IMR-90 (cell line): ENCODE results near the gene SLC29A2. TPM values are rescaled to one million over a fixed set of nuclear protein-coding genes. Genes with fewer than 3 reads are reported as not detected.

Source experiments
- ATAC-seq: fragments of 200-7000 bp; cut with Tn5 transposase; 2 replicates; pipeline ENCODE4 v1.9.1; 2020; ENCODE audit warnings: low read depth, mild to moderate bottlenecking, moderate library complexity
- BruUV-seq: library from RNA; stranded (reverse); fragments of 400-500 nt; replicated peaks from 2 replicates; lab custom pipeline; 2021; lab: Mats Ljungman, UMichigan
- CTCF ChIA-PET: fragments of 300-600 bp; formaldehyde crosslinking; extraction: SDS; loops from one replicate; lab custom pipeline; 2021; ENCODE audit warnings: antibody characterized with exemption; lab: Yijun Ruan, JAX
- POLR2A ChIA-PET: fragments of 300-600 bp; sonication (Branson Sonifier 250); formaldehyde crosslinking; loops from one replicate; lab custom pipeline; 2022; ENCODE audit warnings: antibody characterized with exemption; ENCODE audit not compliant: unreplicated experiment; lab: Charles Lee
- DNase-seq: peaks from one replicate; pipeline ENCODE4 v3.0.0; 2013
- H2AFZ ChIP-seq: replicated peaks from 2 replicates; pipeline ENCODE3; 2013; ENCODE audit warnings: low read length, mild to moderate bottlenecking; ENCODE audit not compliant: poor library complexity
- H2AK5ac ChIP-seq: 2 replicates; pipeline ENCODE4 v1.6.1; 2013; ENCODE audit warnings: low read depth, low read length, inconsistent platforms
- H2AK9ac ChIP-seq: replicated peaks from 2 replicates; pipeline ENCODE3; 2013; ENCODE audit warnings: mild to moderate bottlenecking, low read depth, low read length, moderate library complexity; ENCODE audit not compliant: poor library complexity
- H2BK120ac ChIP-seq: 2 replicates; pipeline ENCODE4 v1.6.1; 2013; ENCODE audit warnings: low read depth, low read length, inconsistent platforms
- H2BK15ac ChIP-seq: 3 replicates; pipeline ENCODE4 v1.6.1; 2013; ENCODE audit warnings: low read depth, low read length, inconsistent platforms
- H2BK20ac ChIP-seq: 2 replicates; pipeline ENCODE4 v1.6.1; 2013; ENCODE audit warnings: low read depth, mild to moderate bottlenecking, inconsistent platforms, low read length, moderate library complexity
- H2BK5ac ChIP-seq: 2 replicates; pipeline ENCODE4 v1.6.1; 2013; ENCODE audit warnings: mild to moderate bottlenecking, low read depth, low read length, inconsistent platforms; ENCODE audit not compliant: poor library complexity, severe bottlenecking
- H3K14ac ChIP-seq: replicated peaks from 2 replicates; pipeline ENCODE4 v1.6.1; 2013; ENCODE audit warnings: low read depth, low read length, inconsistent platforms
- H3K18ac ChIP-seq: 2 replicates; pipeline ENCODE4 v1.6.1; 2013; ENCODE audit warnings: low read depth, low read length, control low read depth
- H3K23ac ChIP-seq: 2 replicates; pipeline ENCODE4 v1.6.1; 2013; ENCODE audit warnings: low read depth, low read length, inconsistent platforms
- H3K27ac ChIP-seq: 2 replicates; pipeline ENCODE4 v1.5.1; 2013; ENCODE audit warnings: mild to moderate bottlenecking, control low read depth, low read length; ENCODE audit not compliant: insufficient read depth
- H3K27me3 ChIP-seq: 2 replicates; pipeline ENCODE4 v1.6.1; 2013; ENCODE audit warnings: low read length; ENCODE audit not compliant: control insufficient read depth, insufficient read depth
- H3K36me3 ChIP-seq: 2 replicates; pipeline ENCODE4 v1.6.1; 2013; ENCODE audit warnings: low read length, mixed read lengths; ENCODE audit not compliant: control insufficient read depth, insufficient read depth
- H3K4ac ChIP-seq: 2 replicates; pipeline ENCODE4 v1.6.1; 2013; ENCODE audit warnings: low read depth, low read length, inconsistent platforms
- H3K4me1 ChIP-seq: 2 replicates; pipeline ENCODE4 v1.6.1; 2013; ENCODE audit warnings: low read length, mixed read lengths; ENCODE audit not compliant: control insufficient read depth, insufficient read depth
- H3K4me2 ChIP-seq: 2 replicates; pipeline ENCODE4 v1.6.1; 2013; ENCODE audit warnings: low read depth, mild to moderate bottlenecking, control low read depth, low read length, moderate library complexity
- H3K4me3 ChIP-seq: 2 replicates; pipeline ENCODE4 v1.5.1; 2013; ENCODE audit warnings: low read depth, mild to moderate bottlenecking, control low read depth, low read length, moderate library complexity; ENCODE audit not compliant: insufficient read depth
- H3K56ac ChIP-seq: 2 replicates; pipeline ENCODE4 v1.6.1; 2013; ENCODE audit warnings: low read length, inconsistent platforms; ENCODE audit not compliant: insufficient read depth; ENCODE audit errors: extremely low read depth
- H3K79me1 ChIP-seq, 2 experiments: 2 replicates each; pipeline ENCODE4 v1.6.1; 2013; ENCODE audit warnings: low read length in 2 of 2, inconsistent platforms in 1 of 2, low read depth in 1 of 2
- H3K9ac ChIP-seq: 2 replicates; pipeline ENCODE4 v1.6.1; 2013; ENCODE audit warnings: low read depth, low read length, control low read depth
- H3K9me1 ChIP-seq: 2 replicates; pipeline ENCODE4 v1.6.1; 2013; ENCODE audit warnings: low read length, inconsistent platforms; ENCODE audit not compliant: insufficient read depth
- H3K9me3 ChIP-seq: 2 replicates; pipeline ENCODE4 v1.6.1; 2013; ENCODE audit warnings: low read length; ENCODE audit not compliant: control insufficient read depth, insufficient read depth
- H4K20me1 ChIP-seq: 2 replicates; pipeline ENCODE4 v1.6.1; 2013; ENCODE audit warnings: low read length, inconsistent platforms; ENCODE audit not compliant: insufficient read depth
- H4K5ac ChIP-seq: 2 replicates; pipeline ENCODE4 v1.6.1; 2013; ENCODE audit warnings: mild to moderate bottlenecking, low read depth, low read length, control low read depth
- H4K8ac ChIP-seq, 2 experiments: 2 replicates each; pipeline ENCODE4 v1.6.1; 2013; ENCODE audit warnings: low read depth in 2 of 2, low read length in 2 of 2, control low read depth in 1 of 2, inconsistent platforms in 1 of 2
- H4K91ac ChIP-seq: 2 replicates; pipeline ENCODE4 v1.6.1; 2013; ENCODE audit warnings: low read depth, low read length, inconsistent platforms; ENCODE audit not compliant: insufficient read depth
- CEBPB ChIP-seq: IDR thresholded peaks from 2 replicates; pipeline ENCODE4 v1.6.1; 2012; ENCODE audit warnings: low read depth, low read length, improper control_type of control experiment
- FOS ChIP-seq: fragments of 150-350 bp; IDR thresholded peaks from 2 replicates; pipeline ENCODE4 v1.6.1; 2016; ENCODE audit warnings: low read depth, low read length
- MAFK ChIP-seq: IDR thresholded peaks from 2 replicates; pipeline ENCODE4 v1.6.1; 2012; ENCODE audit warnings: low read depth, low read length, improper control_type of control experiment
- MAZ ChIP-seq: IDR thresholded peaks from 2 replicates; pipeline ENCODE4 v1.6.1; 2012; ENCODE audit warnings: low read depth, mild to moderate bottlenecking, low read length, improper control_type of control experiment, moderate library complexity, borderline replicate concordance
- NFE2L2 ChIP-seq: fragments of 150-350 bp; IDR thresholded peaks from 2 replicates; pipeline ENCODE4 v1.6.1; 2016; ENCODE audit warnings: low read depth, mild to moderate bottlenecking, low read length
- POLR2A ChIP-seq: IDR thresholded peaks from 2 replicates; pipeline ENCODE4 v1.6.1; 2012; ENCODE audit warnings: mild to moderate bottlenecking, low read depth, low read length
- RAD21 ChIP-seq: IDR thresholded peaks from 2 replicates; pipeline ENCODE4 v1.6.1; 2012; ENCODE audit warnings: low read length, improper control_type of control experiment
- RCOR1 ChIP-seq: IDR thresholded peaks from 2 replicates; pipeline ENCODE4 v1.6.1; 2012; ENCODE audit warnings: mild to moderate bottlenecking, low read length, improper control_type of control experiment; ENCODE audit not compliant: insufficient replicate concordance
- WGBS, 2 experiments: methylation state at CpG; one replicate each; pipeline versions ENCODE4 v1.1.5 to v1.1.7; 2013; ENCODE audit warnings: missing lambda C conversion rate in 2 of 2; ENCODE audit not compliant: insufficient read length in 1 of 2; ENCODE audit errors: extremely low coverage in 2 of 2; 5-methylcytosine and 5-hydroxymethylcytosine counted together
- dilution Hi-C: fragments of 300-500 bp; cut with HindIII; formaldehyde crosslinking; loops from one replicate; pipeline ENCODE4 v1.14.3; 2018; ENCODE audit warnings: low sequenced_read_pairs; ENCODE audit not compliant: unreplicated experiment
- in situ Hi-C: fragments of 300-500 bp; cut with MboI; formaldehyde crosslinking; loops from 3 replicates; pipeline ENCODE4 v1.14.3; 2019; ENCODE audit warnings: low sequenced_read_pairs, inconsistent platforms, mixed read lengths
- intact Hi-C: fragments of 100-400 bp; cut with micrococcal nuclease; formaldehyde crosslinking; loops from 2 replicates; pipeline ENCODE4 v1.10.0; 2022
- polyA plus RNA-seq, 3 experiments: library from polyadenylated mRNA; depleted of rRNA; stranded (reverse); fragments of >200 nt; gene quantifications; 2 replicates each; pipeline ENCODE4 v1.2.3, GENCODE V29; 2012; ENCODE audit warnings: low replicate concordance in 1 of 3
- total RNA-seq: library from RNA; depleted of rRNA; stranded (reverse); fragments of >200 nt; gene quantifications from 2 replicates; pipeline ENCODE4 v1.2.3, GENCODE V29; 2012
- TF ChIP-seq, protein P1 (sequence below): fragments of 150-350 bp; IDR thresholded peaks from 2 replicates; pipeline ENCODE4 v1.6.1; 2017; ENCODE audit warnings: mild to moderate bottlenecking, antibody characterized with exemption, low read length, low read depth

SLC29A2 gene
- total and polyA plus RNA-seq, 2 of the 4 experiments (the other 2 are of a cell fraction): under 0.01 to 1.2 TPM

DNA sequence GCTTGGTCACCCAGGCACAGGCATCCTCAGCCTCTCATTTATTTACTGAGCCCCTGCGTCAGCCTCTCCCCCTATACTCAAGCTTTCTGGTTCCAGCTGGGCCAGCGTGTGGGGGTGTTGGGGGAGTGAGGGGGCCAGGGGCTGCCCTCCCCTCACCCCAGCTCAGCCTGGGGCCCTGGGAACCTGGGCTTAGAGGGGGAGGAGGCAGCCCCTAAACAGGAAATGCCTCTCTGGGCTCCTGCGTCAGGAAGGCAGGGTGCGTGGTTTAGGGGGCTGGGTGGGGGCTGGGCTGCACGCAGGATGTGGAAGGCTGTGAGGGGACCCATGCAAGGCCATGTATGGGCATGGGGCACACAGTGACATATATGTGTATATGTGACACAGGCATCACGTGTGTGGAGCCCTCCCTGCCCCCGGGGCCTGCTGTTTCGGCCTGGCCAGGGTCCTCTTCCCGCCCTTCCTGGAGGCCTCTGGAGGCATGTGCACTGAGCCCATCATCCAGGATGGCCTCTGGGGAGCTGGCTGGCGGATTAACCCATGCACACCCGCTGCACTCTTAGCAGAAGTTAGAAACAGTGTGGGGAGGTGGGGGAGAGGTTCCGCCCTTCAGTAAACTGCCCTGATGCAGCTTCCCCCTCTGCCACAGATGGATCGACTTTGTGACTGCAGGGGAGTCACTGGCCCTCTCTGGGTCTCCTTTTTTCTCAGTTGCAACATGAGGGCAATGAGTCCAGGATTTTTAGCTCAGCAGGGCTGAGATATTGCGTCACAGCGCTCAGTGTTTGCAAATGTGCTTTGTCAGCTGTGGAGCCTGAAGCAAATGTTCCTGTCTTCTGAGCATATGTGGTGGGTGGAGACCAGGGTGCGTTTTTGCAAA, 53.6 kb downstream of the SLC29A2 start:
- Histone ChIP-seq H2BK120ac (peak overlapping the region; percentile 100), H3K27me3 (no peaks in the 10 kb centered on the region), H2AK5ac (peak overlapping the region; percentile 100), H3K14ac (peak overlapping the region; percentile 100), H3K4me2 (peak overlapping the region; percentile 77), H3K36me3 (no peaks in the 10 kb centered on the region), H3K9ac (peak overlapping the region; percentile 95), H4K5ac (peak overlapping the region; percentile 97), H3K27ac (peak overlapping the region; percentile 100), H2BK5ac (peak overlapping the region; percentile 100), H3K79me1 (peaks cover 0 to 42% of the 10 kb centered on the region in 2 experiments; a peak in 2 of 4 replicates), H3K4ac (peak overlapping the region; percentile 100), H2BK15ac (peak overlapping the region; percentile 94; the same call in 2 of the 3 replicates), H3K9me3 (no peaks in the 10 kb centered on the region), H3K56ac (peak overlapping the region; percentile 98), H3K18ac (peak overlapping the region; percentile 97), H2AK9ac (peak overlapping the region; percentile 26), H3K4me1 (peaks cover 32% of the 10 kb centered on the region), H2AFZ (peak overlapping the region; percentile 89), H3K4me3 (no peak overlapping the region), H3K9me1 (peaks cover 11% of the 10 kb centered on the region), H3K23ac (peak overlapping the region; percentile 100), H4K91ac (peak overlapping the region; percentile 99), H4K8ac (peak overlapping the region; percentile 85 to 99), H4K20me1 (peaks cover 36% of the 10 kb centered on the region), H2BK20ac (peak overlapping the region; percentile 100)
- in situ Hi-C loops (no loop called here), intact Hi-C loops (no loop called here), dilution Hi-C loops (no loop called here)
- DNase-seq (peak; percentile 94), ATAC-seq (peak; percentile 1)
- WGBS, 2 experiments: 0% methylated on average over 3 of the region's 16 CpGs; no CpG with 5 or more reads in 1 of the 2 experiments
- ChIA-PET POLR2A (interaction anchor here (0.6 to 1.2 kb wide), 4 partner anchors 9 to 50 kb away, joined by 3 to 7 read pairs (median 4); partner anchors contain the start of genes RIN1 and YIF1A), CTCF (interaction anchor here (1.2 kb wide), 1 partner anchor 71 kb away, joined by 3 read pairs; no protein-coding TSS in a partner anchor)
- TF ChIP-seq RCOR1 (no peak), CEBPB (peak; percentile 100), POLR2A (0 out of 2 replicates have a peak, but pooled peaks have one; percentile 8), RAD21 (no peak; the same call in 1 of the 2 replicates), MAFK (peak; percentile 86), NFE2L2 (peak; percentile 67; the same call in 1 of the 2 replicates), MAZ (peak; percentile 63; the same call in 1 of the 2 replicates), FOS (peak; percentile 20; the same call in 1 of the 2 replicates)
- TF ChIP-seq, protein P1, sequence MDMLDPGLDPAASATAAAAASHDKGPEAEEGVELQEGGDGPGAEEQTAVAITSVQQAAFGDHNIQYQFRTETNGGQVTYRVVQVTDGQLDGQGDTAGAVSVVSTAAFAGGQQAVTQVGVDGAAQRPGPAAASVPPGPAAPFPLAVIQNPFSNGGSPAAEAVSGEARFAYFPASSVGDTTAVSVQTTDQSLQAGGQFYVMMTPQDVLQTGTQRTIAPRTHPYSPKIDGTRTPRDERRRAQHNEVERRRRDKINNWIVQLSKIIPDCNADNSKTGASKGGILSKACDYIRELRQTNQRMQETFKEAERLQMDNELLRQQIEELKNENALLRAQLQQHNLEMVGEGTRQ: no peak
- no TSS peak for BruUV-seq
